Upper lobe of left lung (tissue), 6 donors: ENCODE data around the gene SUPT3H. TPM values are rescaled to one million over a fixed set of nuclear protein-coding genes. Genes with fewer than 3 reads are reported as not detected.

ENCODE experiments used
- ATAC-seq, 2 donors: fragments of 200-7000 bp; cut with Tn5 transposase; one replicate each; pipeline ENCODE4 v1.9.1; 2022; ENCODE audit warnings: mild to moderate bottlenecking in 2 of 2, moderate library complexity in 2 of 2; ENCODE audit not compliant: low FRiP score in 2 of 2
- DNase-seq, 2 donors: peaks; one replicate each; pipeline ENCODE4 v3.0.0-alpha.2; 2019 to 2020
- H3K27ac ChIP-seq, 4 donors: fragments of 200-600 bp; sonication (generic); one replicate each; pipeline ENCODE4 v1.5.1; 2016 to 2019
- H3K27me3 ChIP-seq, 4 donors: fragments of 200-600 bp; sonication (generic); one replicate each; pipeline ENCODE4 v1.5.1; 2017 to 2019
- H3K36me3 ChIP-seq, 4 donors: fragments of 200-600 bp; sonication (generic); one replicate each; pipeline ENCODE4 v1.5.1; 2016 to 2019
- H3K4me1 ChIP-seq, 4 donors: fragments of 200-600 bp; sonication (generic); one replicate each; pipeline ENCODE4 v1.5.1; 2018 to 2019
- H3K4me3 ChIP-seq, 4 donors: fragments of 200-600 bp; sonication (generic); one replicate each; pipeline ENCODE4 v1.5.1; 2017 to 2019; ENCODE audit warnings: mild to moderate bottlenecking in 2 of 4, moderate library complexity in 1 of 4
- H3K9me3 ChIP-seq, 4 donors: fragments of 200-600 bp; sonication (generic); one replicate each; pipeline ENCODE4 v1.5.1; 2018 to 2019
- CTCF ChIP-seq, 6 experiments: fragments of 450-650 bp in 4 of 6; fragments of 200-600 bp in 2 of 6; sonication (generic) in 2 of 6; IDR thresholded peaks; one replicate each; pipeline ENCODE4 v1.5.1; 2016 to 2019; ENCODE audit warnings: antibody characterized with exemption in 6 of 6
- EP300 ChIP-seq, 4 donors: sonication (generic); formaldehyde crosslinking; IDR thresholded peaks; one replicate each; pipeline ENCODE4 v1.5.1; 2017; ENCODE audit warnings: antibody characterized with exemption in 4 of 4, control low read depth in 2 of 4
- POLR2A ChIP-seq, 4 donors: fragments of 450-650 bp; IDR thresholded peaks; one replicate each; pipeline ENCODE4 v1.5.1; 2016 to 2017; ENCODE audit warnings: antibody characterized with exemption in 4 of 4, mild to moderate bottlenecking in 2 of 4
- POLR2AphosphoS5 ChIP-seq, 2 donors: sonication (generic); formaldehyde crosslinking; IDR thresholded peaks; one replicate each; pipeline ENCODE4 v1.5.1; 2017; ENCODE audit warnings: antibody characterized with exemption in 2 of 2
- WGBS, 2 donors: methylation state at CpG; one replicate each; pipeline ENCODE4 v1.1.5; 2017 to 2018; 5-methylcytosine and 5-hydroxymethylcytosine counted together
- total RNA-seq, 6 donors: library from RNA; depleted of rRNA in 4 of 6; stranded (reverse); fragments of >200 nt in 4 of 6; gene quantifications; one replicate each; pipeline versions ENCODE4 v1.1.0 to v1.2.1, GENCODE V29; 2016 to 2021
- donor health status: DM: no; HTN: no; CAD: no; lungs with moderate emphysema.
- donor health status: DM: no; HTN: yes; CAD: no; lungs with severe emphysema.

The SUPT3H gene
- total RNA-seq, 6 donors from 2014 or later: 6.4 to 45.1 (median 8.9) TPM

DNA sequence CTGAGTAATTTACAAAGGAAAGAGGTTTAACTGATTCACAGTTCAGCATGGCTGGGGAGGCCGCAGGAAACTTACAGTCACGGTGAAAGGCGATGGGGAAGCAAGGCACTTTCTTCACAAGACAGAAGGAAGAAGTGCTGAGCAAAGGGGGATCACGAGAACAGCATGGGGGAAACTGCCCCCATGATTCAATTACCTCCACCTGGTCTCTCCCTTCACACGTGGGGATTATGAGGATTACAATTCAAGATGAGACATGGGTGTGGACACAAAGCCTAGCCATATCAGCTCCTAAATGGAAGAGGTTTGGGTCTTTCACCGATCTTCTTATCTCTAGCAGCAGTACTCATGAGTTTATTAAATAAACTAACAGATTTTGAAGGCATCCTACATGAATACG is 202.5 kb downstream of the SUPT3H start:
- H3K27ac ChIP-seq: no peak overlapping the region
- 77 to 80% methylated on average over 7 of the region's 7 CpGs for WGBS, 2 donors
- H3K36me3 ChIP-seq: no peaks in the 10 kb centered on the region
- TF ChIP-seq EP300 (IDR thresholded peaks at IDR 0.05) (no peak), POLR2AphosphoS5 (IDR thresholded peaks at IDR 0.05) (no peak), POLR2A (IDR thresholded peaks at IDR 0.05) (no peak), CTCF (IDR thresholded peaks at IDR 0.05) (no peak)
- no peak overlapping the region for H3K4me3 ChIP-seq
- DNase-seq (no peak), ATAC-seq (no peak)
- H3K27me3 ChIP-seq: no peaks in the 10 kb centered on the region
- no peaks in the 10 kb centered on the region for H3K4me1 ChIP-seq
- H3K9me3 ChIP-seq: no peaks in the 10 kb centered on the region

DNA sequence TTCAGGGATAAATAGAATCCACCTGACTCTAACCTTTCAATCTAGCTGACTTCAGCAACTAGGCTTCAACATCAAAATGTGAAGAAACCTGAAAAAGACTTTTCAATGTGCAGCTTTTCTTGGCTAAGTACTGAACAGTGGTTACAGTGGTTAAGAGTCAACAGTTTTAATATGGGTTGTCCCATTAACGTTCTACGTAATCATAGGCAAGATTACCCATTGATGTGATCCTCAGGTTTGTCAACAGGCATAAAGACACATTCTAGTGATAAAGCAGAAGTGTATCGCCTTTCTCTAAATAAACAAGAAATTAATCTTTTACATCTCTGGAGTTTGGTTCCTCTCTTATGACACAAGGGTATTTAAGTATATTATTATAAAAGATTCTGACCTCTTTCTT is 203.7 kb downstream of the SUPT3H start:
- WGBS, 2 donors: 76 to 88% methylated on average over 3 of the region's 3 CpGs
- no peaks in the 10 kb centered on the region for H3K4me1 ChIP-seq
- no peak overlapping the region for H3K27ac ChIP-seq

GRCh38 chr6:45171380-45171779 is 206.4 kb downstream of the SUPT3H start:
- no peak overlapping the region for H3K27ac ChIP-seq
- DNase-seq (no peak), ATAC-seq (no peak)
- 57 to 72% methylated on average over 1 of the region's 1 CpG for WGBS, 2 donors
- H3K36me3 ChIP-seq: no peaks in the 10 kb centered on the region
- no peaks in the 10 kb centered on the region for H3K9me3 ChIP-seq
- TF ChIP-seq POLR2AphosphoS5 (IDR thresholded peaks at IDR 0.05): no peak
- no peak for TF ChIP-seq CTCF (IDR thresholded peaks at IDR 0.05)
- TF ChIP-seq EP300 (IDR thresholded peaks at IDR 0.05): no peak
- TF ChIP-seq POLR2A (IDR thresholded peaks at IDR 0.05): no peak
- no peaks in the 10 kb centered on the region for H3K4me1 ChIP-seq
- no peaks in the 10 kb centered on the region for H3K27me3 ChIP-seq
- no peak overlapping the region for H3K4me3 ChIP-seq

More for the DNA sequence above, 203.7 kb downstream of the SUPT3H start:
- DNase-seq (no peak), ATAC-seq (no peak)
- Histone ChIP-seq H3K9me3 (no peaks in the 10 kb centered on the region), H3K4me3 (no peak overlapping the region), H3K36me3 (no peaks in the 10 kb centered on the region), H3K27me3 (no peaks in the 10 kb centered on the region)
- TF ChIP-seq POLR2AphosphoS5 (IDR thresholded peaks at IDR 0.05): no peak
- no peak for TF ChIP-seq EP300 (IDR thresholded peaks at IDR 0.05)
- no peak for TF ChIP-seq CTCF (IDR thresholded peaks at IDR 0.05)
- no peak for TF ChIP-seq POLR2A (IDR thresholded peaks at IDR 0.05)

- H3K4me3 ChIP-seq: no peak overlapping the region
- ATAC-seq (no peak), DNase-seq (no peak)
- no peaks in the 10 kb centered on the region for H3K9me3 ChIP-seq
- H3K4me1 ChIP-seq: no peaks in the 10 kb centered on the region
- no peak for TF ChIP-seq EP300 (IDR thresholded peaks at IDR 0.05)
- TF ChIP-seq POLR2A (IDR thresholded peaks at IDR 0.05): no peak
- TF ChIP-seq POLR2AphosphoS5 (IDR thresholded peaks at IDR 0.05): no peak
- TF ChIP-seq CTCF (IDR thresholded peaks at IDR 0.05): no peak
- no peak overlapping the region for H3K27ac ChIP-seq
- no peaks in the 10 kb centered on the region for H3K27me3 ChIP-seq
- H3K36me3 ChIP-seq: no peaks in the 10 kb centered on the region
- 88 to 95% methylated on average over 2 of the region's 2 CpGs for WGBS, 2 donors
These were observed 207.4 kb downstream of the SUPT3H start for GRCh38 chr6:45170309-45170708.

GRCh38 chr6:45169815-45170214 is 207.9 kb downstream of the SUPT3H start:
- Histone ChIP-seq H3K27ac (no peak overlapping the region), H3K9me3 (no peaks in the 10 kb centered on the region), H3K4me1 (no peaks in the 10 kb centered on the region), H3K27me3 (no peaks in the 10 kb centered on the region), H3K4me3 (no peak overlapping the region), H3K36me3 (no peaks in the 10 kb centered on the region)
- WGBS, 2 donors: 79 to 85% methylated on average over 2 of the region's 2 CpGs
- TF ChIP-seq CTCF (IDR thresholded peaks at IDR 0.05) (no peak), POLR2A (IDR thresholded peaks at IDR 0.05) (no peak), EP300 (IDR thresholded peaks at IDR 0.05) (no peak), POLR2AphosphoS5 (IDR thresholded peaks at IDR 0.05) (no peak)
- no peak for DNase-seq
- ATAC-seq: no peak
